NCI-H2227 (cell line): ENCODE measurements around the gene SLC37A4.
"Not testable (repeated sequence)": the region's sequence is repeated elsewhere in the genome, so short reads cannot be mapped to it uniquely, and the experiment has no call there.

ENCODE experiments used
- DNase-seq: peaks from one replicate; lab custom pipeline; 2025; ENCODE audit not compliant: unreplicated experiment; lab: John Stamatoyannopoulos, UW

Gene SLC37A4

GRCh38 chr11:119030329-119031047 is at the start of gene SLC37A4:
Gene SLC37A4 (minus strand): TSS chr11:119030877.
- DNase-seq, result peak; percentile 97

- no peak for DNase-seq
Measured at GRCh38 chr11:119078675-119079420, 48.2 kb upstream of the SLC37A4 start.

- DNase-seq, result no peak
Measured at GRCh38 chr11:119077839-119078238, 47.2 kb upstream of the SLC37A4 start.

GRCh38 chr11:119067371-119068222 is 36.9 kb upstream of the SLC37A4 start, which contains the start of gene VPS11:
Gene VPS11 (plus strand): TSS chr11:119067818. CDS start chr11:119067824, 6 bp downstream.
- DNase-seq, result peak; percentile 93

- peak; percentile 41 for DNase-seq
Measured at GRCh38 chr11:119065369-119065768, 34.7 kb upstream of the SLC37A4 start.

GRCh38 chr11:119062779-119063178 is 32.1 kb upstream of the SLC37A4 start:
- DNase-seq, result no peak

GRCh38 chr11:119061256-119061655 is 30.6 kb upstream of the SLC37A4 start:
- DNase-seq, result no peak

GRCh38 chr11:119059128-119059527 is 28.5 kb upstream of the SLC37A4 start:
- DNase-seq, result not testable (repeated sequence)

- peak; percentile 95 for DNase-seq
Measured at GRCh38 chr11:119057000-119057769, 26.5 kb upstream of the SLC37A4 start, which contains the start of gene HYOU1. Gene HYOU1 (minus strand): TSS chr11:119057205. CDS start chr11:119056160, 1,045 bp downstream.

- peak; percentile 42 for DNase-seq
Measured at GRCh38 chr11:119056421-119056999, 25.8 kb upstream of the SLC37A4 start.

GRCh38 chr11:119055901-119056300 is 25.2 kb upstream of the SLC37A4 start:
- no peak for DNase-seq

GRCh38 chr11:119054418-119054817 is 23.7 kb upstream of the SLC37A4 start:
- DNase-seq, result no peak

GRCh38 chr11:119052163-119052814 is 21.6 kb upstream of the SLC37A4 start:
- DNase-seq, result no peak

- no peak for DNase-seq
Measured at GRCh38 chr11:119051440-119052162, 20.9 kb upstream of the SLC37A4 start.

- no peak for DNase-seq
Measured at GRCh38 chr11:119049081-119049480, 18.4 kb upstream of the SLC37A4 start.

GRCh38 chr11:119048644-119049043 is 18.0 kb upstream of the SLC37A4 start:
- DNase-seq, result no peak

- DNase-seq, result no peak
Measured at GRCh38 chr11:119047205-119047604, 16.5 kb upstream of the SLC37A4 start.

GRCh38 chr11:119046489-119046888 is 15.8 kb upstream of the SLC37A4 start:
- no peak for DNase-seq

GRCh38 chr11:119044708-119045107 is 14.0 kb upstream of the SLC37A4 start:
- no peak for DNase-seq
